H1 (cell line): Measurements from ENCODE around the gene PPM1L. TPM values are rescaled to one million over a fixed set of nuclear protein-coding genes. Genes with fewer than 3 reads are reported as not detected.

Source experiments
- BRCA1 ChIP-seq: IDR thresholded peaks from 2 replicates; pipeline ENCODE4 v1.6.1; 2012; ENCODE audit warnings: low read depth, low read length, improper control_type of control experiment
- CBX5 ChIP-seq: fragments of 300-800, 300-1000 bp; sonication (generic); IDR thresholded peaks from 2 replicates; pipeline ENCODE4 v1.7.1; 2016; ENCODE audit warnings: antibody characterized with exemption, low read length, low read depth
- POU5F1 ChIP-seq: IDR thresholded peaks from 2 replicates; pipeline ENCODE4 v1.6.1; 2011; ENCODE audit warnings: low read depth, mild to moderate bottlenecking, low read length, moderate library complexity
- SIRT6 ChIP-seq: IDR thresholded peaks from one replicate; pipeline ENCODE4 v1.7.1; 2012; ENCODE audit warnings: low read length, inconsistent platforms
- USF2 ChIP-seq: IDR thresholded peaks from 2 replicates; pipeline ENCODE4 v1.6.1; 2011; ENCODE audit warnings: low read length, improper control_type of control experiment
- YY1 ChIP-seq: IDR thresholded peaks from 2 replicates; pipeline ENCODE4 v1.6.1; 2011; ENCODE audit warnings: low read depth, mild to moderate bottlenecking, low read length
- polyA plus RNA-seq, 7 experiments: library from polyadenylated mRNA; depleted of rRNA in 3 of 7; stranded (reverse) in 5 of 7; unstranded in 2 of 7; fragments of >200 nt in 5 of 7; fragments of 200-250 nt in 2 of 7; gene quantifications; 1 replicate in 5 of 7; 2 replicates in 1 of 7; 4 replicates in 1 of 7; pipeline versions ENCODE4 v1.2.1 to v1.2.3, GENCODE V29; 2011 to 2013; ENCODE audit warnings: missing spikeins in 2 of 7, mixed read lengths in 2 of 7
- total RNA-seq: library from RNA; stranded (reverse); fragmentation: NEBNext Ultra II Directional; extraction: Animal tissue kit (Norgen Biotek cat#: 25700); gene quantifications from 2 replicates; pipeline ENCODE4 v1.2.1, GENCODE V29; 2021
- TF ChIP-seq, protein P1 (sequence below): IDR thresholded peaks from 2 replicates; pipeline ENCODE4 v1.6.1; 2012; ENCODE audit warnings: low read length, inconsistent platforms

PPM1L gene
- total and polyA plus RNA-seq, 2 of the 8 experiments (the other 6 are each of a cell fraction or from before 2014, with no cell fraction given) = 2.8 to 18.1 TPM

DNA sequence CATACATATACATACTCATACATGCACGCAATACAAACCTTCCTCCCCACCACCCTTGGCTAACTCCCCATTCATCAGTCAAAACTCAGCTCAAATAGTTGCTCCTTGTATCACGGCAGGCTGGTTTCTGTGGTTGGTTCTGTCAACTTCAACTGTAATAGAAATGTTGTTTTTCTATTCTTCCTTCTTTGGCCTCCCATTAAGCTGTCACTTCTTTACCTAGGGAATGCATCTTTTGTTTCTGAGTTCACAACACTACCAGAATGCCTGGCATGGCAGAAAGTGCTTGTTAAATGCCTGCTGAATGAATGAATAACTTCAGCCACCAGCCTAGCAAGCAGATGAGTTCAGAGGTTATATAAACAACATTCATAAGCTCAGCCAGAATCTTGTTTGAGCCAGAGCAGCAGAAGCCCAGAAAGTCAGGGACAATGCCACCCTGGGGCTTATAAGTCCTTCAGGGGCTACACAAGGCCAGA, 286.0 kb downstream of the PPM1L start (continued):
- TF ChIP-seq USF2 (no peak), YY1 (no peak), CBX5 (no peak), POU5F1 (no peak), BRCA1 (no peak), SIRT6 (no peak)
- TF ChIP-seq, protein P1, sequence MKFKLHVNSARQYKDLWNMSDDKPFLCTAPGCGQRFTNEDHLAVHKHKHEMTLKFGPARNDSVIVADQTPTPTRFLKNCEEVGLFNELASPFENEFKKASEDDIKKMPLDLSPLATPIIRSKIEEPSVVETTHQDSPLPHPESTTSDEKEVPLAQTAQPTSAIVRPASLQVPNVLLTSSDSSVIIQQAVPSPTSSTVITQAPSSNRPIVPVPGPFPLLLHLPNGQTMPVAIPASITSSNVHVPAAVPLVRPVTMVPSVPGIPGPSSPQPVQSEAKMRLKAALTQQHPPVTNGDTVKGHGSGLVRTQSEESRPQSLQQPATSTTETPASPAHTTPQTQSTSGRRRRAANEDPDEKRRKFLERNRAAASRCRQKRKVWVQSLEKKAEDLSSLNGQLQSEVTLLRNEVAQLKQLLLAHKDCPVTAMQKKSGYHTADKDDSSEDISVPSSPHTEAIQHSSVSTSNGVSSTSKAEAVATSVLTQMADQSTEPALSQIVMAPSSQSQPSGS = no peak
